IMR-90 (cell line): ENCODE results near the gene TNPO1. TPM values are rescaled to one million over a fixed set of nuclear protein-coding genes. Genes with fewer than 3 reads are reported as not detected.

Experiments
- ATAC-seq: fragments of 200-7000 bp; cut with Tn5 transposase; 2 replicates; pipeline ENCODE4 v1.9.1; 2020; ENCODE audit warnings: low read depth, mild to moderate bottlenecking, moderate library complexity
- BruUV-seq: library from RNA; stranded (reverse); fragments of 400-500 nt; replicated peaks from 2 replicates; lab custom pipeline; 2021; lab: Mats Ljungman, UMichigan
- CTCF ChIA-PET: fragments of 300-600 bp; formaldehyde crosslinking; extraction: SDS; loops from one replicate; lab custom pipeline; 2021; ENCODE audit warnings: antibody characterized with exemption; lab: Yijun Ruan, JAX
- POLR2A ChIA-PET: fragments of 300-600 bp; sonication (Branson Sonifier 250); formaldehyde crosslinking; loops from one replicate; lab custom pipeline; 2022; ENCODE audit warnings: antibody characterized with exemption; ENCODE audit not compliant: unreplicated experiment; lab: Charles Lee
- DNase-seq: peaks from one replicate; pipeline ENCODE4 v3.0.0; 2013
- H2AFZ ChIP-seq: replicated peaks from 2 replicates; pipeline ENCODE3; 2013; ENCODE audit warnings: low read length, mild to moderate bottlenecking; ENCODE audit not compliant: poor library complexity
- H2AK5ac ChIP-seq: 2 replicates; pipeline ENCODE4 v1.6.1; 2013; ENCODE audit warnings: low read depth, low read length, inconsistent platforms
- H2AK9ac ChIP-seq: replicated peaks from 2 replicates; pipeline ENCODE3; 2013; ENCODE audit warnings: mild to moderate bottlenecking, low read depth, low read length, moderate library complexity; ENCODE audit not compliant: poor library complexity
- H2BK120ac ChIP-seq: 2 replicates; pipeline ENCODE4 v1.6.1; 2013; ENCODE audit warnings: low read depth, low read length, inconsistent platforms
- H2BK15ac ChIP-seq: 3 replicates; pipeline ENCODE4 v1.6.1; 2013; ENCODE audit warnings: low read depth, low read length, inconsistent platforms
- H2BK20ac ChIP-seq: 2 replicates; pipeline ENCODE4 v1.6.1; 2013; ENCODE audit warnings: low read depth, mild to moderate bottlenecking, inconsistent platforms, low read length, moderate library complexity
- H2BK5ac ChIP-seq: 2 replicates; pipeline ENCODE4 v1.6.1; 2013; ENCODE audit warnings: mild to moderate bottlenecking, low read depth, low read length, inconsistent platforms; ENCODE audit not compliant: poor library complexity, severe bottlenecking
- H3K14ac ChIP-seq: replicated peaks from 2 replicates; pipeline ENCODE4 v1.6.1; 2013; ENCODE audit warnings: low read depth, low read length, inconsistent platforms
- H3K18ac ChIP-seq: 2 replicates; pipeline ENCODE4 v1.6.1; 2013; ENCODE audit warnings: low read depth, low read length, control low read depth
- H3K23ac ChIP-seq: 2 replicates; pipeline ENCODE4 v1.6.1; 2013; ENCODE audit warnings: low read depth, low read length, inconsistent platforms
- H3K27ac ChIP-seq: 2 replicates; pipeline ENCODE4 v1.5.1; 2013; ENCODE audit warnings: mild to moderate bottlenecking, control low read depth, low read length; ENCODE audit not compliant: insufficient read depth
- H3K27me3 ChIP-seq: 2 replicates; pipeline ENCODE4 v1.6.1; 2013; ENCODE audit warnings: low read length; ENCODE audit not compliant: control insufficient read depth, insufficient read depth
- H3K36me3 ChIP-seq: 2 replicates; pipeline ENCODE4 v1.6.1; 2013; ENCODE audit warnings: low read length, mixed read lengths; ENCODE audit not compliant: control insufficient read depth, insufficient read depth
- H3K4ac ChIP-seq: 2 replicates; pipeline ENCODE4 v1.6.1; 2013; ENCODE audit warnings: low read depth, low read length, inconsistent platforms
- H3K4me1 ChIP-seq: 2 replicates; pipeline ENCODE4 v1.6.1; 2013; ENCODE audit warnings: low read length, mixed read lengths; ENCODE audit not compliant: control insufficient read depth, insufficient read depth
- H3K4me2 ChIP-seq: 2 replicates; pipeline ENCODE4 v1.6.1; 2013; ENCODE audit warnings: low read depth, mild to moderate bottlenecking, control low read depth, low read length, moderate library complexity
- H3K4me3 ChIP-seq: 2 replicates; pipeline ENCODE4 v1.5.1; 2013; ENCODE audit warnings: low read depth, mild to moderate bottlenecking, control low read depth, low read length, moderate library complexity; ENCODE audit not compliant: insufficient read depth
- H3K56ac ChIP-seq: 2 replicates; pipeline ENCODE4 v1.6.1; 2013; ENCODE audit warnings: low read length, inconsistent platforms; ENCODE audit not compliant: insufficient read depth; ENCODE audit errors: extremely low read depth
- H3K79me1 ChIP-seq, 2 experiments: 2 replicates each; pipeline ENCODE4 v1.6.1; 2013; ENCODE audit warnings: low read length in 2 of 2, inconsistent platforms in 1 of 2, low read depth in 1 of 2
- H3K9ac ChIP-seq: 2 replicates; pipeline ENCODE4 v1.6.1; 2013; ENCODE audit warnings: low read depth, low read length, control low read depth
- H3K9me1 ChIP-seq: 2 replicates; pipeline ENCODE4 v1.6.1; 2013; ENCODE audit warnings: low read length, inconsistent platforms; ENCODE audit not compliant: insufficient read depth
- H3K9me3 ChIP-seq: 2 replicates; pipeline ENCODE4 v1.6.1; 2013; ENCODE audit warnings: low read length; ENCODE audit not compliant: control insufficient read depth, insufficient read depth
- H4K20me1 ChIP-seq: 2 replicates; pipeline ENCODE4 v1.6.1; 2013; ENCODE audit warnings: low read length, inconsistent platforms; ENCODE audit not compliant: insufficient read depth
- H4K5ac ChIP-seq: 2 replicates; pipeline ENCODE4 v1.6.1; 2013; ENCODE audit warnings: mild to moderate bottlenecking, low read depth, low read length, control low read depth
- H4K8ac ChIP-seq, 2 experiments: 2 replicates each; pipeline ENCODE4 v1.6.1; 2013; ENCODE audit warnings: low read depth in 2 of 2, low read length in 2 of 2, control low read depth in 1 of 2, inconsistent platforms in 1 of 2
- H4K91ac ChIP-seq: 2 replicates; pipeline ENCODE4 v1.6.1; 2013; ENCODE audit warnings: low read depth, low read length, inconsistent platforms; ENCODE audit not compliant: insufficient read depth
- BHLHE40 ChIP-seq: fragments of 150-350 bp; IDR thresholded peaks from 2 replicates; pipeline ENCODE4 v1.6.1; 2016; ENCODE audit warnings: mild to moderate bottlenecking, low read depth, low read length
- CHD1 ChIP-seq: IDR thresholded peaks from 2 replicates; pipeline ENCODE4 v1.6.1; 2012; ENCODE audit warnings: low read depth, low read length, improper control_type of control experiment
- FOS ChIP-seq: fragments of 150-350 bp; IDR thresholded peaks from 2 replicates; pipeline ENCODE4 v1.6.1; 2016; ENCODE audit warnings: low read depth, low read length
- MAFK ChIP-seq: IDR thresholded peaks from 2 replicates; pipeline ENCODE4 v1.6.1; 2012; ENCODE audit warnings: low read depth, low read length, improper control_type of control experiment
- NFE2L2 ChIP-seq: fragments of 150-350 bp; IDR thresholded peaks from 2 replicates; pipeline ENCODE4 v1.6.1; 2016; ENCODE audit warnings: low read depth, mild to moderate bottlenecking, low read length
- RAD21 ChIP-seq: IDR thresholded peaks from 2 replicates; pipeline ENCODE4 v1.6.1; 2012; ENCODE audit warnings: low read length, improper control_type of control experiment
- RFX5 ChIP-seq: IDR thresholded peaks from 2 replicates; pipeline ENCODE4 v1.8.0; 2012; ENCODE audit warnings: low read depth, mild to moderate bottlenecking, low read length, moderate library complexity
- SMC3 ChIP-seq: fragments of 150-350 bp; IDR thresholded peaks from 2 replicates; pipeline ENCODE4 v1.6.1; 2016; ENCODE audit warnings: low read depth, mild to moderate bottlenecking, antibody characterized with exemption, low read length, moderate library complexity
- dilution Hi-C: fragments of 300-500 bp; cut with HindIII; formaldehyde crosslinking; loops from one replicate; pipeline ENCODE4 v1.14.3; 2018; ENCODE audit warnings: low sequenced_read_pairs; ENCODE audit not compliant: unreplicated experiment
- in situ Hi-C: fragments of 300-500 bp; cut with MboI; formaldehyde crosslinking; loops from 3 replicates; pipeline ENCODE4 v1.14.3; 2019; ENCODE audit warnings: low sequenced_read_pairs, inconsistent platforms, mixed read lengths
- intact Hi-C: fragments of 100-400 bp; cut with micrococcal nuclease; formaldehyde crosslinking; loops from 2 replicates; pipeline ENCODE4 v1.10.0; 2022
- polyA plus RNA-seq, 3 experiments: library from polyadenylated mRNA; depleted of rRNA; stranded (reverse); fragments of >200 nt; gene quantifications; 2 replicates each; pipeline ENCODE4 v1.2.3, GENCODE V29; 2012; ENCODE audit warnings: low replicate concordance in 1 of 3
- total RNA-seq: library from RNA; depleted of rRNA; stranded (reverse); fragments of >200 nt; gene quantifications from 2 replicates; pipeline ENCODE4 v1.2.3, GENCODE V29; 2012
- TF ChIP-seq, protein P1 (sequence below): conservative IDR thresholded peaks from 2 replicates; pipeline ENCODE4 v1.5.1; 2012; ENCODE audit warnings: mild to moderate bottlenecking, low read depth, low read length, improper control_type of control experiment

TNPO1 gene
- total and polyA plus RNA-seq, 2 of the 4 experiments (the other 2 are of a cell fraction), result 45.5 to 400 TPM

- Histone ChIP-seq H3K79me1 (peaks cover 14 to 64% of the 10 kb centered on the region in 2 experiments), H3K27ac (no peak overlapping the region), H3K9ac (no peak overlapping the region), H3K9me1 (peaks cover 18% of the 10 kb centered on the region), H3K9me3 (no peaks in the 10 kb centered on the region), H3K14ac (no peak overlapping the region; the same call in 1 of the 2 replicates), H3K23ac (no peak overlapping the region; the same call in 1 of the 2 replicates), H4K8ac (no peak overlapping the region), H2BK120ac (no peak overlapping the region), H3K56ac (no peak overlapping the region), H4K5ac (no peak overlapping the region), H2AK5ac (no peak overlapping the region), H2AK9ac (no peak overlapping the region), H3K18ac (no peak overlapping the region), H2AFZ (no peak overlapping the region), H3K4me1 (peaks cover 10% of the 10 kb centered on the region), H4K20me1 (peaks cover 77% of the 10 kb centered on the region), H3K4me3 (no peak overlapping the region), H2BK15ac (no peak overlapping the region), H4K91ac (no peak overlapping the region), H2BK20ac (no peak overlapping the region), H3K27me3 (no peaks in the 10 kb centered on the region), H3K4me2 (no peak overlapping the region), H2BK5ac (no peak overlapping the region), H3K4ac (0 out of 2 replicates have a peak overlapping the region, but pooled peaks have one; percentile 26), H3K36me3 (no peaks in the 10 kb centered on the region)
- dilution Hi-C loops (no loop called here), intact Hi-C loops (loop anchor here (10.0 kb wide), 3 partner anchors 239 to 479 kb away; no protein-coding TSS in a partner anchor), in situ Hi-C loops (no loop called here)
- TF ChIP-seq FOS (no peak), NFE2L2 (no peak), BHLHE40 (no peak), SMC3 (no peak), RFX5 (no peak), CHD1 (no peak), RAD21 (no peak), MAFK (no peak)
- TF ChIP-seq, protein P1, sequence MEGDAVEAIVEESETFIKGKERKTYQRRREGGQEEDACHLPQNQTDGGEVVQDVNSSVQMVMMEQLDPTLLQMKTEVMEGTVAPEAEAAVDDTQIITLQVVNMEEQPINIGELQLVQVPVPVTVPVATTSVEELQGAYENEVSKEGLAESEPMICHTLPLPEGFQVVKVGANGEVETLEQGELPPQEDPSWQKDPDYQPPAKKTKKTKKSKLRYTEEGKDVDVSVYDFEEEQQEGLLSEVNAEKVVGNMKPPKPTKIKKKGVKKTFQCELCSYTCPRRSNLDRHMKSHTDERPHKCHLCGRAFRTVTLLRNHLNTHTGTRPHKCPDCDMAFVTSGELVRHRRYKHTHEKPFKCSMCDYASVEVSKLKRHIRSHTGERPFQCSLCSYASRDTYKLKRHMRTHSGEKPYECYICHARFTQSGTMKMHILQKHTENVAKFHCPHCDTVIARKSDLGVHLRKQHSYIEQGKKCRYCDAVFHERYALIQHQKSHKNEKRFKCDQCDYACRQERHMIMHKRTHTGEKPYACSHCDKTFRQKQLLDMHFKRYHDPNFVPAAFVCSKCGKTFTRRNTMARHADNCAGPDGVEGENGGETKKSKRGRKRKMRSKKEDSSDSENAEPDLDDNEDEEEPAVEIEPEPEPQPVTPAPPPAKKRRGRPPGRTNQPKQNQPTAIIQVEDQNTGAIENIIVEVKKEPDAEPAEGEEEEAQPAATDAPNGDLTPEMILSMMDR, result no peak
- ChIA-PET CTCF (interaction anchor here (1.2 kb wide), 1 partner anchor 8 kb away, joined by 3 read pairs; no protein-coding TSS in a partner anchor), POLR2A (no interaction called here)
- ATAC-seq, result no peak
- DNase-seq, result no peak
- no TSS peak for BruUV-seq
Measured at GRCh38 chr5:72844218-72844603, 27.8 kb downstream of the TNPO1 start.
